Activated naive CD4-positive, alpha-beta T cell treated with anti-CD3 and anti-CD28 coated beads, Interleukin-2, amount 50 U/mL, for 72 hours (primary cell): ENCODE results near the gene LMOD2. TPM values are rescaled to one million over a fixed set of nuclear protein-coding genes. Genes with fewer than 3 reads are reported as not detected.
A peak's percentile ranks its signal among the peaks of the same experiment; 100 is the strongest.

Experiments used
- ATAC-seq, 2 donors: fragments of 150-1000 bp; cut with Tn5 transposase; 2 replicates each; pipeline ENCODE4 v1.10.0; 2021; ENCODE audit warnings: mild to moderate bottlenecking in 2 of 2, moderate library complexity in 2 of 2
- DNase-seq, 2 donors: peaks; one replicate each; pipeline ENCODE4 v3.0.0; 2021 to 2022; ENCODE audit warnings: low spot score in 2 of 2
- H3K27ac Mint-ChIP-seq, 2 donors: one replicate each; pipeline ENCODE4 v1.8.0; 2022; ENCODE audit warnings: mild to moderate bottlenecking in 2 of 2, mixed read lengths in 2 of 2
- H3K36me3 Mint-ChIP-seq, 2 donors: one replicate each; pipeline ENCODE4 v1.8.0; 2022; ENCODE audit warnings: mixed read lengths in 2 of 2
- H3K9me3 Mint-ChIP-seq, 2 donors: one replicate each; pipeline ENCODE4 v1.8.0; 2022; ENCODE audit warnings: mixed read lengths in 2 of 2
- total RNA-seq, 2 donors: library from RNA; stranded (reverse); gene quantifications; one replicate each; pipeline ENCODE4 v1.2.3, GENCODE V29; 2022

Gene LMOD2
- total RNA-seq, 2 donors from 2014 or later, result not detected

DNA sequence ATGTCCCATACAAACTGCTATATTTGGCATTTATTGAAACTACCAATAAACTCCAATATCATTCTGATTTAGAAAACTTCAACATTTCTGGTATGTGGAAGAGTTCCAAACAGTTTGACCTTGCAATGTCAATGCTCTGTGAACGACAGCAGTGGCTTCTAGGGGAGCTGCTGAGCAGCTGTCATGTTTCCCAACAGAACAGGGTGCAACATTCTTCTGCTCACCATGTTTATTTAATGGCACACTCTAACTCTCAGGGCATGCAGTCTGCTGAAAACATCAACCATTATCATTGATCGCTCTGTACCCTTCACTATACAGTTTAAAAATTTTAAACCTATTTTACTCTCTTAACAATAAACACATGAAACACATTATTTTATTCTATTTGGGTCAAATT lies 25.9 kb downstream of the LMOD2 start:
- Mint-ChIP-seq H3K36me3 (no peaks in the 10 kb centered on the region), H3K27ac (no peak overlapping the region), H3K9me3 (no peaks in the 10 kb centered on the region)
- DNase-seq, result no peak
- ATAC-seq, result no peak

DNA sequence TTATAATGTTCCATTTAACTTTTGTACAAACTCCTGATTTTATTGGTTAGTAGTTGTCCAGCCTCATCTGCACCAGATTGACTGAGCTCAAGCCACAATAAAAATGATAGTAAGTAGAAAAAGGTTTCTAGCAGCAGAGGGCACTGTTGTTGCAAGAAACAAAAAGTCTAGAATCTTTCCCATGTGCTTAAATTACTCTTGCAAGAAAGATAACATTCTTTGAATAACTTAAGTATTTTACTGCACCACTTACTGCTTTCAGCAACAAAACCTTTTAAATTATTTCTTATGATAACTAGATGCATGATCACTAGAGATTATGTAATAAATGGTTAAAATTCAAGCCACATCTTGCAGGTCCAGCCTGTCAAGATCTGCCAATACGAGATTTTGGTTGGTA lies 27.0 kb downstream of the LMOD2 start:
- DNase-seq (peak in 1 of 2 donors; percentile 10), ATAC-seq (no peak)
- Mint-ChIP-seq H3K36me3 (no peaks in the 10 kb centered on the region), H3K27ac (no peak overlapping the region), H3K9me3 (no peaks in the 10 kb centered on the region)

DNA sequence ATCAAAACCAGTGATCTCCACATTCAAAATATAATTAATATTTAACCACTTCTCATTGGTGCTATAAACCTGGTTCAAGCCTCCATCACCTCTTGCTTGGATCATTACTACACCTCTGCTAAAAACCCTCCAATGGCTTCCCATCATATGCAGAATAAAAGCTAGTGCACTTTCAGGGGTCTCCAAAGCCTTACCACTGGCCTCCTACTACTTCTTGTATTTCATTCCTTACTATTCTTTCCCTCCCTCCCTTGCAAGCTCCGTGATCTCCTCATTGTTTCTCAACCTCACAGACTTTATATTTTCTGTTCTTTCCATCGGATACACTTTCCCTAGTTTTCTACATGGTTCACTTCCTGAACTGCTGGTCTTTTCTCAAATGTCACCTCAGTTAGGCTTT lies 31.5 kb downstream of the LMOD2 start:
- Mint-ChIP-seq H3K36me3 (peaks cover 0 to 5% of the 10 kb centered on the region in 2 donors), H3K27ac (no peak overlapping the region), H3K9me3 (no peaks in the 10 kb centered on the region)
- DNase-seq (no peak), ATAC-seq (no peak)

DNA sequence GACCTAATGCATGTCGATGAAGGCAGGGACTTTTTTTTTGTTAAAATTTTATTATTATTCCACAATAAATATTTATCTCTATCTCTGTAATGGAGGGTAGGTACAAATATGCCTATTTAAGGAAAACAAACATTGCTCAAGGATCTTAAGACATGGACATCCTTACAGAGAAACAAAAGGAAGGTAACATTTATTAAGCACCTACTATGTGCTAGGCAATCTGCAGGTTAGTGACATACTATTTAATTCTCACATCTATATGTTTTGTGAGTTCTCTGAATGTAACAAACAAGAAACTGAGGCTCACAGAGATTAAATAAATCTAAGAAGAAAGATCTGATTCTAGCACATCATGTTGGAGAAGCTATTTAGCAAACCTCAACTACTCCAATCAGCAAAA lies 32.1 kb downstream of the LMOD2 start:
- no peak for ATAC-seq
- H3K9me3 Mint-ChIP-seq, result no peaks in the 10 kb centered on the region
- no peak for DNase-seq
- H3K36me3 Mint-ChIP-seq, result peaks cover 0 to 5% of the 10 kb centered on the region in 2 donors
- no peak overlapping the region for H3K27ac Mint-ChIP-seq

DNA sequence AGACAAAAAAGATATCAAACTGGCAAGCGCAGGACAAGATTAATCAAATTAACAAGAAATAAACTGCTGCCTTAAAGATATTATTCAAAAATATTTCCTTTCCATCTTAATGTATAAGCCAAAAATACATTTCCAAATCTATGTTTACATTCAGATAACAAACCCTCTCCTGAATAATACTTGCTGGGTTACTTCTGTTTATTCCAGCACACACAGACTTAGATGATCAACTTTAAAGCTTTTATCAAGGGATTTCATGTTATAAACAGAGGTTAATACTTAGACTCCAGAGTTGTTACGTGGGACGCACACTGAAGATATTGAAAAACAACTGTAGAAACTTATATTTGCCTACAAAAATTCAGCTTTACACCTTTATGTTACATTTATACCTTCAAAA lies 33.6 kb downstream of the LMOD2 start:
- DNase-seq, result no peak
- H3K9me3 Mint-ChIP-seq, result no peaks in the 10 kb centered on the region
- H3K36me3 Mint-ChIP-seq, result peaks cover 0 to 5% of the 10 kb centered on the region in 2 donors
- H3K27ac Mint-ChIP-seq, result peak overlapping the region in 1 of 2 donors; percentile 57
- ATAC-seq, result no peak

DNA sequence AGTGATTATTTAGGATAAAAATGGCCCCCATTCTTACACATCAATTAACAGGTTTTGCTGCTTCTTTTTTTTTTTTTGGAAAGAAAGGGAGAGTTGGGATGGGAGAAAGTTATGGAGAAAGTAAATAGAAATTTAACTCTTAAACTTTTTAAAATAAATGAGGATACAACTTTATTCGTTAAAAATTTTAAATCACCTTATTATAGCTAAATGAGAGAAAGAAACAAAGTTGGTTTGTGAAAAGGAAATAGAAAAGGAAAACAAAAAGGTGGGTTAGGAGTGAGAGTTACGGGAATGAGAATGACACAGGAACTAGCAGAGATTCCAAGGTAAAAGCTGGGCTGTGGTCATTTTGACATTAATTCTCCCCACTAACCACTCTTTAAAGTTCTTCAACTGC lies 34.9 kb downstream of the LMOD2 start:
- DNase-seq (no peak), ATAC-seq (no peak)
- Mint-ChIP-seq H3K36me3 (peaks cover 0 to 5% of the 10 kb centered on the region in 2 donors), H3K9me3 (no peaks in the 10 kb centered on the region), H3K27ac (no peak overlapping the region)

DNA sequence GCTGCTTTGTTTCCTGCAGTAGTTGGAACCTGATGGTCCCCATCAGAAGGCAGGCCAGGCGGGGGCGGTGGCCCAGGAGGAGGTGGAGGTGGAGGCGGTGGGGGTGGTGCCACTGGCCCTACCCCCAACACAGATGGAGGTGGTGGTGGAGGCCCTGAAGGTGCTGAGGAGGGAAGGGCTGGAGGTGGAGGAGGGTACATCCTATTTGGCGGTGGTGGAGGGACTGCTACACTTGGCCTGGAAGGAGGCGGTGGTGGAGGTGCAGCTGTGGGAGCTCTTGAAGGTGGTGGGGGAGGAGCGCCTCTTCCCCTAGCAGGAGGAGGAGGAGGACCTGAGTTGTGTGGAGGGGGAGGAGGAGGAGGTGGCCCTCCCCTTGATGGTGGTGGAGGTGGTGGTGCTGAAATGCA lies 36.8 kb downstream of the LMOD2 start:
- H3K27ac Mint-ChIP-seq, result no peak overlapping the region
- no peak for DNase-seq

DNA sequence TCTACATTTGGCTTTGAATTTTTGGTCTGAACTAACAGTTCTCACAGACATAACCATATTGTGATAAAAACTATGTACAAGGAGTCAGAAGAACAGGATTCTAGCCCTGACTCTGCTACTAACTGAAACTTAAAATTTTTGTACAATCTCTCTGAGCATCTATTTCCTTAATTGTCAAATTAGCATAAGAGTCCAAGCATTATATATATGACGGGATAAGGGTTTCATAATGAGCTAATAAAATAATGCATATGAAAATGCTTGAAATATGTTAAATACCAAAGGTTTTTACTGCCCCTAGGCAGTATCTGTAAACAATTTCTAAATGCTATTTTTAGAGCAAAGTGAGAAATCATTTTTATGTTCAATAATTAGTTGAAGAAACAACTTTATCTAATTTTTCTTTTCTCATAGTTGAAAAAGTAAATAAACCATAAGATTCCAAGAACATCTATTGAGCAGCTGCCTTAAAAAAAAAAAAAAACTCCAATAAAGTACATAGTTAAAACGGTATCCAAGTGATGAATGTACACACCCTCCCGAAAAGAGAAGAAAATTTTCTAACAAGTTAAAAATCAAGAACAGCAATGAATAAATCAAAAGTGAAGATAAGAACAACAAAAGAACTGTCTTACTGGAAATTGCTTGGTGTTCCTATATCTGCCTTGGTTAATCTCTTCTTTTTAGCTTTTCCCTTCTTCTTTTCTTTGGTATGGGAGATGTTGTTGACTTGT lies 40.4 kb downstream of the LMOD2 start:
- DNase-seq, result no peak
- H3K36me3 Mint-ChIP-seq, result no peaks in the 10 kb centered on the region

More for the DNA sequence above, 36.8 kb downstream of the LMOD2 start:
- Mint-ChIP-seq H3K9me3 (no peaks in the 10 kb centered on the region), H3K36me3 (peaks cover 0 to 5% of the 10 kb centered on the region in 2 donors)
- no peak for ATAC-seq

DNA sequence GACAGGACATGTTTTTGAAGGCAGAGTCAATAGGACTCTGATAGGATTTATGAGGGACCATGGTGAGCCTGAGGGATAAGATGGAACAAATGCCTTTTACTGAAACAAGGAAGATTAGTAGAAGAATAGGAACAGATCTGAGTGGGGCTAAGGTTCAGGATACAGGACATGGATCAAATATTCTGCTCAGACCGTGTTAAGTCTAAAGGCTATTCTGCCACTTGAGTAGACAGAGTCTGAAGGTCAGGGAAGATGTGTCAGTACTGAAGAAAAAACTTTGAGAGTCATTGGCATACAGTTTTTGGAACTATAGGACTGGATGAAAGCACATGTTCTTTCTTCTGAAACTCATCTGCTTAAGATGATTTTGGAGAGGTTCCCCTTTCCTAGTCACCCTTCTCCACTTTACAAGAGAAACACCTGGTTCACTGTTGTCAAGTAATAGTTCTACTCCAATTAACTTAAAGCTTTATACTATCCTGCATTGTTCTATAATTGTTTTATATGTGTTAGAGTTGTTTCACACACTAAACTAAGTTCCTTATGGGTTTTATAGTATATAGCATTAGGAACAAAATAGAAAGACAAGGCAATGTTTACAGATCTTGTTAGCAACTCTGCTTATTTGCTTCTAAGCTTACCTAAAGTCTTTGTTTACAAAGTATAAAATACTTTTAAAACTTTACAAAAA lies 49.7 kb downstream of the LMOD2 start:
- DNase-seq, result no peak
- ATAC-seq, result no peak
- Mint-ChIP-seq H3K9me3 (no peaks in the 10 kb centered on the region), H3K36me3 (no peaks in the 10 kb centered on the region), H3K27ac (peak overlapping the region in 1 of 2 donors; percentile 16)

More for the DNA sequence above, 40.4 kb downstream of the LMOD2 start:
- Mint-ChIP-seq H3K9me3 (no peaks in the 10 kb centered on the region), H3K27ac (no peak overlapping the region)
- ATAC-seq, result no peak

DNA sequence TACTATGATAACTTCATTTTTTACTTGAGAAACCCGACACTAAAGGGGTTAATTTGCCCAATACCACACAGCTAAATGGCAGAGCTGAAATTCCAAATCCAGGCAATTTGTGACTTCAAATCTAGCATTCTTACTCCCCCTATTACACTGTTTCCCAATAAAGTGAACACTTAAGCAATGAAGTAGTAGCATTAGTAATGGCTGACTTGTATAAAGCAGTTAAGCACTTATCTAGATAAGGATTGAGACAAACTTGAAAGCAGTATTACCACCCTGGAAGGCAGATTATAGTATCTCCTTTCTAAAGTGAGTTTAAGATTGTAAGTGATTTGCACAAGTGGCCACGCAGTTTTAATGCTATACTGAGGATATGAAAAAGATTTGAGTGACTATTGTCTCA lies 53.9 kb downstream of the LMOD2 start:
- DNase-seq (no peak), ATAC-seq (no peak)
- Mint-ChIP-seq H3K9me3 (no peaks in the 10 kb centered on the region), H3K36me3 (no peaks in the 10 kb centered on the region), H3K27ac (no peak overlapping the region)

DNA sequence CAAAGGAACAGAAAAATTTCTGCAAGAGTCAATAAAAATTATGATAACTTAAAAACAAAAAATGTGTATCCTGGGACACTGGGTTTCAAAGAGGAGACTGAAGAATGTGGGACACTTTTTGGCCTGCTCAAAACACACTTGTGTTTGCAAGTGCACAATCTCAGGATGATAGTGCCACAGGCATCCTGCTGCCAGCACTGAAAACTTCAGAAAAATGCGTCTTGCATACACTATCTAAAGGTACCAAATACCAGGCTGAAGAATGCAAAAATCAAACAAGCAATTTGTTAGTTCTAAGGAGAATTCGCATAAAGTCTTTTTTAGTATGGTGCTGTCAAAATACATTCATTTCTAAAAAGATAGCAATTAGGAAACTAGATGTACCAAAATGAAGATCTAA lies 55.0 kb downstream of the LMOD2 start:
- DNase-seq, result no peak
- ATAC-seq, result no peak
- no peaks in the 10 kb centered on the region for H3K36me3 Mint-ChIP-seq
- no peak overlapping the region for H3K27ac Mint-ChIP-seq
- no peaks in the 10 kb centered on the region for H3K9me3 Mint-ChIP-seq

DNA sequence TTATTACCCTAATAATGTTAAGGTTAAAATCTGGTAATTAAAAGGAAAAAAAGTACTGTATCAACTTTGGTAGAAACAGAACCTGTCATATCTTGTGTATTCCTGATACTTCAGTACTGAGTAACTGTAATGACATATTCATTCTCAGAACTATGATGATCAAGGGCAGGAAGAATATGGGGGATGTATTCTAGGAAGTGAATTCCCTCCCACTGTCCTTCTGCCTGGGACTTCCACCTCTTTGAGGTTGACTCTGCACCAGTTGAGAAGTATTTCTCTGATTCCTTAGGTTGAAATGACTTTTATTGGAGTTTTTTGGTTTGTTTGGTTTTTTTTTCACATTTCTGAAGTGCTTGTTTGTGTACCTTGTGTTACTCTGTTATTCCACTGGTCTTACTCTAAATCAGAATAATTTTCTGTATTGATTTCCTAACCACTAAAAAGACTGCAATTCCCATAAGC lies 56.2 kb downstream of the LMOD2 start:
- no peaks in the 10 kb centered on the region for H3K9me3 Mint-ChIP-seq
- peak overlapping the region in 1 of 2 donors; percentile 66 for H3K27ac Mint-ChIP-seq
- no peak for DNase-seq
- no peaks in the 10 kb centered on the region for H3K36me3 Mint-ChIP-seq
- ATAC-seq, result peak; percentile 76 to 90

DNA sequence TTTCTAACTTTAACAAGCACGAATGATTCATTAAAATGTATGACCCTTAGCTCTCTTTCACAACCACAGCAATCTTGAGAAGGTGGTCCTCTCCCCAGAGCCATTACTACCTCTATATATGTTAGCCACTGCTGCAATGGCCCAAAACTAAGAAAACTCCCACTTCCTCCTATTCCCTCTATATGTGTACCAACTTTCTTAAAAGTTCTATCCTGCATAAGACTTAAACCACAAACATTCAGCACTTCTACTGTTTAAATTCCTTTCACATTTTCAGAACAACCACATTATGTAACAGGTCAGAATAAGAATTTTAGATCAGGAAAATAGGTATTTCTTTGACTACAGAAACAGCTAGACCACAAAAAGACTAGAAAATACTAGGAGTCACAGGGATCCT lies 57.0 kb downstream of the LMOD2 start:
- DNase-seq, result no peak
- Mint-ChIP-seq H3K36me3 (no peaks in the 10 kb centered on the region), H3K9me3 (no peaks in the 10 kb centered on the region), H3K27ac (no peak overlapping the region)
- ATAC-seq, result no peak

Other genes with a start within 250 kb of the LMOD2 start
- under 1 TPM; 0.16 to 0.34 TPM for gene IQUB, start 121.3 kb upstream of the LMOD2 start, total RNA-seq
- 10 to 100 TPM; 53.3 to 55.4 TPM for gene NDUFA5, start 98.0 kb upstream of the LMOD2 start, total RNA-seq
- not detected for gene ASB15, start 54.0 kb upstream of the LMOD2 start, total RNA-seq
- 1 to 10 TPM; 5.3 to 7.8 TPM for gene WASL, start 93.1 kb downstream of the LMOD2 start, total RNA-seq
- gene HYAL4, start 189.3 kb downstream of the LMOD2 start, total RNA-seq, result under 1 TPM in 1 of 2 donors, not detected in 1; 0.14 TPM